HL-60/S4 (cell line): ENCODE measurements around the gene FCMR.

ENCODE experiments used
- in situ Hi-C: fragments of 300-500 bp; cut with MboI; formaldehyde crosslinking; loops from 2 replicates; pipeline ENCODE4 v1.14.3; 2022; ENCODE audit warnings: low sequenced_read_pairs

Gene FCMR

DNA sequence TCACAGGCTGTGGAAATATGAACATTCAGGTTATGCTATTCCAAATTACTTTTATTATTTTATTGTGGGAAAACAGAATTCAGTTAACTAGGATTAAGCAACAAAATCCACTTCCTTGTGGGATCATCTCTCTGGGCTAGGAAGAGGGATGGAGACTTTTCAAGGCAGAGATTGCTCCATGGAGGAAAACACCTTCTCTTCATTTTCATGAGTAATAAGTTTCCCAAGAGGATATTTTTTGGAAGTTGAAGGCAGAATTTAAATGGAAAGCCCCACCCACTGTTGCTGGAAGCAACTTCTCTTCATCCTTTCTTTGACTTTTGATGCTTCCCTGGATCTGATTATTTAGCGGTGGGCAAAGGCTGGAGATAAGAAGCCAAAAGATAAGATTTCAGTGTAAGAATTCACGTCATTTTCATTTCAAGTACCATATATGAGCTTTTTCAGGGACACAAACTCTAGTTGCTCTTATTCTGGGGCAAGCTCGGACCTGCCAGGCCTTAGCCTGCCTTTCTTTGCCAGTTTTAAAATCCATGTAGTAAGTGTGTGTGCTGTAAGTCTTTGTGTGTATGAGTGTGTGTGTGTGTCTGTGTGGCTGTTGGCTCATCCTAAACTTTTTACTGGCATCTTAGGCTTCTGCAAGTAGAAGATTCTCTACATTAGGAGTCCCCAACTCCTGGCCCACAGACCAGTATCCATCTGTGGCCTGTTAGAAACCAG, 36.2 kb downstream of the FCMR start:
- in situ Hi-C loops: no loop called here

DNA sequence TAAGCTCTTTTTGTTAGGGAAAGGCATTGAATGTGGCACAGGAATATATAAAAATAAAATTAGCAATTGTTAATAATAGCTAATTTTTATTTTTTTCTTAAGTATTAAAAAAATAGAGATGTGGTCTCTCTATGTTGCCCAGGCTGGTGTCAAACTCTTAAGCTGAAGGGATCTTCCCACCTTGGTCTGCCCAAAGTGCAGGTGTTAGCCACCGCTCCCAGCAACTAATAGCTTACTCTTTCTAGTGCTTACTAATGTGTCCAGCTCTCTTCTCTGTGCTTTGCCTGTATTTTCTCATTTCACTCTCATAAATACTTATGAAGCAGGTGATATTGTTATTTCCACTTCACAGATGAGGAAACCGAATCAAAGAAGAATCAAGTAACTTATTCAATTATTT, 37.9 kb downstream of the FCMR start:
- in situ Hi-C loops: no loop called here

DNA sequence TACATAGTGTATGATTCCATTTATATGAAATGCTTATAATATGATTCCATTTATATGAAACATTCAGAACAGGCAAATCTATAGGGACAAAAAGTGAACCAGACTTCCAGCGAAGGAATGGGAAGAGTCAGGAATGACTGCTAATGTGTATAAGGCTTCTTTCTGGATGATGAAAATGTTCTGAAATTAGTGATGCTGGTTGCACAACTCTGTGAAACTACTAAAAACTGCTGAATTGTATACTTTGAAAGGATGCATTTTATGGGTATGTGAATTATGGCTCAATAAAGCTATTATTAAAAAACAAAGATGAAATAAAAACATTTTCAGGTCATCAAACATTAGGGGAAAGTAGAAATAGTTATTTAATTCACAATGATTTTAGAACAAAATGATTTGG, 38.6 kb downstream of the FCMR start:
- in situ Hi-C loops: no loop called here

DNA sequence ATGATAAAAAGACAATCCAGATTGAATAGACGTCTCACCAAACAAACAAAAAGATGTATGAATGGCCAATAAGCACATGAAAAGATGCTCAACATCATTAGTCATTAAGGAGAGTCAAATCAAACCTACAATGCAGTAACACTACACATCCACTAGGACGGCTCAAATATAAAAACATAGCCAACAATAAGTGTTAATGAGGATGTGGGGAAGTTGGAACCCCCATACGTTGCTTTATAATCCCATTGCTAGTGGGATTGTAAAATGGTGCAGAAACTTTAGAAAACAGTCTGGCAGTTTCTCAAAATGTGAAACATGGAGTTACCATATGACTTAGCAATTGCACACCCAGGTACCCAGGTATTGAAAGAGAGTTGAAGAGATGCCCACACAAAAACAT, 39.2 kb downstream of the FCMR start:
- in situ Hi-C loops: no loop called here

DNA sequence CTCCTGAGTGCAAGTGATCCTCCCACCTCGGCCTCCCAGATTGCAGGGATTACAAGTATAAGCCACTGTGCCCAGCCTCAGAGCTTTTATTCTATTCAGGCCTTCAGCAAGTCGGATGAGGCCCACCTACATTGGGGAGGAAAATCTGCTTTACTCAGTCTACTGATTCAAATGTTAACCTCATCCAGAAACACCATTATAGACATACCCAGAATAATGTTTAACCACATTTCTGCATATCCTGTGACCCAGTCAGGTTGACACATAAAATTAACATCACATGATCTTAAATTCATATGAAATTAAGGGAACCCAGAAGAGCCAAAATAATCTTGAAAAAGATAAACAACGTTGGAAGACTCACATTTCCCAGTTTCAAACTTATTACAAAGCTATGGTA, 41.4 kb downstream of the FCMR start:
- in situ Hi-C loops: no loop called here

DNA sequence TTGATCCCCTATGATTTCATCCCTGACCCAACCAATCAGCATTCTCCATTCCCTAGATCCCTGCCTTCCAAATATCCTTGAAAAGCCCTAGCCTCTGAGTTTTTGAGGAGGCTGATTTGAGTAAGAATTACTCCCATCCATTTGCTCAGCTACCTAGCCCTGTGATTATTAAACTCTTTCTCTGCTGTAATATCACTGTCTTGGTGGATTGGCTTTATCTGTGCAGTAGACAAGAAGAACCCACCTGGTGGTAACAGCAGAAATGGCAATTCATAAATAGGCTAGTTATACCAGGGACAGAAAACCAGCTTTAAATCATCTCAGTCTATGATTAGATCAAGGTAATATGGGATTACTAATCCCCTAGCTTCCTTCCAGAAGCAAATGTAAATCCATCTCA, 43.3 kb downstream of the FCMR start:
- in situ Hi-C loops: no loop called here

DNA sequence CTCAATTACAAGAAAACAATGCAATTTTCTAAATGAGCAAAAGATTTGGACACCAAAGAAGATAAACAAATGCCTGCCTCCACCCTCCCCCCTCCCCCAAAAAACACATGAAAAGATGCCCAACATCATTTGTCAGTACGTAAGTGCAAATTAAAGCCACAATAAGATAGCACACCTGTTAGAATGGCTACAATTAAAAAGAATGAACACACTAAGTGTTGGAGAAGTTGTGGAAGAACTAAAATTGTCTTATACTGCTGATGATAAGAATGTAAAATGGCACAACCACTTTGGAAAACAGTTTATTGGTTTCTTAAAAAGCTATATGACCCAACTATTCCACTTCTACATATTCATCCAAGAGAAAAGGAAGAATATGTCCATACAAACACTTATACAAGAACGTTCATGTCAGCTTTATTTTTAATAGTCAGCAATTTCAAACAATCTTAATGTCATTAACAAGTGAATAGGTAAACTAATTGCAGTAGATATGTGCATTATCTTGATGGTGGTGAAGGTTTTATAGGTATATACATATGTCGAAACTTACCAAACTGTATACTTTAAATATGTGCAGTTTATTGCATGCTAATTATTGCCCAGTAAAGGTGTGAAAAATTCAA, 45.9 kb downstream of the FCMR start:
- in situ Hi-C loops: no loop called here

DNA sequence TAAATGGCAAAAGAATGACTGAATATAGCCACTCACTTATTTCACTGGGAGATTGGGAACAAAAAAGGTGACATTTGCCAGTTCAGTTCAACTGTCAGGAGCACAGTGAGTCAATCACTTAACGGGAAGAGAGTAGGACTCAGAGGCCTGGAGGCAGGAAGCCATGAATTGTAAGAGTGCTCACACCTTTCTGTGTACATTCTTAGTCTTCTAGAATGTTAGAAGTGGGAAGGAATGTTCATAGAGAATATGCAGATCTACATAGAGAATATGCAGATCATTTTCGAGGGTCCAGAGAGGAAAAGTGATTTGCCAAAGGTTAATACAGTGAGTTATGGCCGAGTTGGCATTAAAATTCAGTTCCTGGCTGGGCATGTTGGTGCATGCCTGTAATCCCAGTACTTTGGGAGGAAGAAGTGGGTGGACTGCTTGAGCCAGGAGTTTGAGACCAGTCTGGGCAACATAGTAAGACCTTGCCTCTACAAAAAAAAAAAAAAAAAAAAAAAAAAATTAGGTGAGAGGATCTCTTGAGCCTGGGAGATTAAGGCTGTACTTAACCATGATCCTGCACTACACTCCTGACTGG, 48.0 kb downstream of the FCMR start:
- in situ Hi-C loops: no loop called here

DNA sequence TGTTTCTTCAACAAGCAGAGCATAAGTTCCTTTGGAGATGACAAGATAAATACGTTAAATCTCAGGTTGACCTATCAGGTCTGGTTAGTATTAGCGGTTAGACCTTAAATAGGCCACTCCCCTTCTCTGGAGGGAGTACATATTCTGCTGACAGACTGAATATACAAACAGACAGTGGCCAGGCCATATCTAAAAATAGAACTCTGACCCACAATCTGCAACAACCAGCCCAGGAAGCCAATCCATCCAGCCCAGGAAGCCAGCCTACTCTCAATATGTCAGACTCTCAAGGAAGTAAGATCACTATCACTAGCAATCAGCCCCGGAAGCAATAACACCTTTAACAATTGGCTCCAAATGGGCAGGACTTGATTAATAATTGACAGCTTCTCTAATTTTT, 49.6 kb downstream of the FCMR start:
- in situ Hi-C loops: no loop called here

DNA sequence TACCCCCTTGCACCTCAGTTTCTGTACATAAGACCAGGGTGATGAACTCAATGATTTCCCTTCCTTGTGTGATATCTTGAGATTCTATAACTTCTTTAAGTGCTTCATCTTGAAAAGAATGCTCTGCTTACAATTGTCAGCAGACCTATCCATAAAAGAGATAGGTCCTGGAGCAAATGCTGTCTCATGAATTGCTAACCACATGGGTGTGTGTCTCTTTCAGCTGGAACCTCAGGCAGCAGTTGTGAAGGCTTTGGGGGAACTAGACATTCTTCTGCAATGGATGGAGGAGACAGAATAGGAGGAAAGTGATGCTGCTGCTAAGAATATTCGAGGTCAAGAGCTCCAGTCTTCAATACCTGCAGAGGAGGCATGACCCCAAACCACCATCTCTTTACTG, 53.5 kb downstream of the FCMR start:
- in situ Hi-C loops: no loop called here

DNA sequence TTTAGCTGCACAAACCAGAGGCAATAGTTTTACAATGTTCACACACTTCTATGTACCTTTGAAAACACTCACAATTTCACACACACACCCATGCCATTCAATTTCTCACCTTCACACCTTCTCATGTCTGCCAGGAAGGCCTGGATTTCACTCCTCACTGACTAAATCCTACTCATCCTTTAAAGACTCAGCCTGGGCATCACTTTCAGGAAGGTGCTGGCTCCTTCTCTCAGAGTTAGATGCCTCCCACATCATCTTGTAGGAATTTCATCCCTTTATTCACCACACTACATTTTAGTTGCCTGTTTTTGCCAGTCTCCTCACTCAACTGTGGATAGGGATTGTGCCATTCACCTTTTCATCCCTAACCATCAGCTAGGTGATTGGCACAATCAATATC, 54.0 kb downstream of the FCMR start:
- in situ Hi-C loops: no loop called here

DNA sequence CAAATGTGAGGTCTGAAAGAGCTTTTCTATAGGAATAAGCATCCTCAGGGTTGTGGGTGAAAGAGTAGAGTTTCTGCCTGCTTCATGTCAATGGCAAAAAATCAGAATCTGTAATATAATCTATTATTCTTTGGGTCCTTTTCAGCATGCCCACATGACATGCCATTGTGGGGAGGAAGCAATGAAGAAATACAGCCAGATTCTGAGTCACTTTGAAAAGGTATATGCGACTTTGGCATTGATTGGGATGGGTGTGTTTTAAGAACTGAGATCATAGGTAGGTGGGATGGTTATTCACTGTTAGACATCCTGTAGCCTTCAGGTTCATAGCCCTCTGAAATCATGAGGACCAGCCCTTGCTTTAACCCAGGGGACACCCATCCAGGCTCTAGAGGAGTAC, 54.5 kb downstream of the FCMR start:
- in situ Hi-C loops: no loop called here

DNA sequence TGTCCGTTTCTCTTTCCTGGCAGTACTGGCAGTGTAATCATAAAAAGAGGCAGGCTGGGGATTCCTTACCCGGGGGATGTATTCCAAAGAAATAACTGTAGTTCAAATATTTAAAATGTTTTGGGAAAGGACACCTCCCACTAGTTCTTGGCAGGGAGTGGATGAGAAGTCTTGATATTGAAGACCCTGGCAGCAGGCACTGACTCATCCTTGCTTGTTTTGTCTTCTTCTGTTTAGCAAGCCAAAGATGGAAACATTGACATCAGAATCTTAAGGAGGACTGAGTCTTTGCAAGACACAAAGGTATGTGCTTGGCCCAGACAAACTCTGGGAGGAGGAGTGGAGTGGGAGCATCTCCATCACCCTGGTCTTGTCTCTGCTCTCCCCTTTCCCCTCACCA, 55.7 kb downstream of the FCMR start:
- in situ Hi-C loops: no loop called here

DNA sequence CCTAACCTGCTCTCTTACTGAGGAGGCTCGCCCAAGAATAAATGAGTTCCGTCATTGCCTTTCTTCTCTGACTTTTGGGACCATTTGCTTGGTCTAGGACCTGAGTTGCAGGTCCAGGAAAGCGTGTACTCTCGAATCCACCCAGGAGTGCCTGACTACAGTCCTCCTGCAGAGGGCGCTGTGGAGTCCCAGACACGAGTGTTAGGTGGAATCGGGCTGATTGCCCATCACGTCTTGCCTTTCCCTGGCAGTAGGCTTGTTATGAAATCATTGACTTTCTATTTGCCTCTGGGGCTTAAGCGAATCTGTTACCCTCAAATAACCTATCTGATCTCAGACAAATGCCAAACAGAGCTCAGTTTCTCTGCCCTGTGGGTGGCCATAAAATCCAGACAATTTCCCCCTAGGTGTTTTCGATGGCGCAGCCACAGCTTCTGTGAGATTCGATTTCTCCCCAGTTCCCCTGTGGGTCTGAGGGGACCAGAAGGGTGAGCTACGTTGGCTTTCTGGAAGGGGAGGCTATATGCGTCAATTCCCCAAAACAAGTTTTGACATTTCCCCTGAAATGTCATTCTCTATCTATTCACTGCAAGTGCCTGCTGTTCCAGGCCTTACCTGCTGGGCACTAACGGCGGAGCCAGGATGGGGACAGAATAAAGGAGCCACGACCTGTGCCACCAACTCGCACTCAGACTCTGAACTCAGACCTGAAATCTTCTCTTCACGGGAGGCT, 56.6 kb downstream of the FCMR start, which contains the start of gene IL20:
Gene IL20, plus strand, starts transcription at position 685 of the 733 bp plus-strand sequence. CDS start 230 bp downstream, outside the sequence.
- in situ Hi-C loops: no loop called here

DNA sequence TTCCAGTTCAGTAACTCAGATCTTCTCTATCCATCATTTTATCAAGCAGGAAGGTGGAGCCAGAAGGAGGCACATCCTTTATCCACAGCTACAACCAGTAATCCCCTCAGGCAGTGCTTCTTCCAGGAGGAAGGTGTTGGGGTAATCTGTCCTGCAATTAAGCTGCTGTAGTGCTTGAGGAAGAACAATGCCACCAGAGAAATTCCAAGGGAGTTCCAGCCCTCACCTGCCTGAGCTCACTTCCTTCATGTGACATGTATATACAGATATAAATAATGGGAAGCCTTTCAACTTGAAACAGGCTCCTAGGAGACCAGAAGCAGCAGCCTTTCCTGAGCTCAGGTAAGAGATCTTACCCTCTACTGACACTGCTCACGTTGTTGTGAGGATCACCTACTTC, 58.5 kb downstream of the FCMR start:
- in situ Hi-C loops: no loop called here

DNA sequence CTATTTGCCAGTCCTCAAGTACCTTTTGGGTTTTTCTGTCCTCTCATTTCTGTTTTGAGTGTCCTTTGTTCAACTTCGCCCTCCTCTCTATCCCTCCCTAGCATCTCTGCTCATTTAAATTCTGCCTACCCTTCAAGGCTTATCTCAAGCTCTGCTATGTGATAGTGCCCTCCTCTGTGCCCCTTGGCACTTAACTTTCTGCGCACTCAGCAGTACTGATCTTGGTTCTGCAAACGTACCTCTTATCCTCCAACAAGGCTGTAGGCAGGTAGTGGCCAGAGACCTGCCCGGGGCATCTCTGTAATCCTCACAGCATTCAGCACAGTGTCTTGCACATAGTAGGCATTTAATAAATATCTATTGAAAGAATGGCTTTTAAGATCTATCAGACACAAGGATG, 61.6 kb downstream of the FCMR start:
- in situ Hi-C loops: no loop called here

DNA sequence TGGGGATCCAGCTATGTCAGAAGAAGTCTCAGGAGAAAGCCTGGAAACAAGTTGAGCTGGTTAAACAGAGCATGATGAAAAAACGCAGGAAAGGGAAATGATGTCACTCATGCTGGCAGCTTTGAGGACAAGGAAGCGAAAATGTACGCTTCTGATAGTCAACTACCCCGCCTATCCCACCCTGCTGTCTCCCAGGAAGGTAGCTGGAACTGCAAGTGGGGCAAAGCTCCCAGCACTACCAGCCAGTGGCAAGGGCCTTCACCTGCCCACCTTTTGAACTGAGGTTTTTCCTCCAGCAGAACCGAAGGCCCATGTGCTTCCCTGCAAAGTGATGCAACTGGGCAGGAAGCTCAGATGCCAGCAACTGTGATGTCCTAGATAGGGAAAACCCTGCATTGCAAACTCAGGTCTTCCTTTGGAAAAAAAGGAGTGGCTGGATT, 62.6 kb downstream of the FCMR start:
- in situ Hi-C loops: no loop called here

DNA sequence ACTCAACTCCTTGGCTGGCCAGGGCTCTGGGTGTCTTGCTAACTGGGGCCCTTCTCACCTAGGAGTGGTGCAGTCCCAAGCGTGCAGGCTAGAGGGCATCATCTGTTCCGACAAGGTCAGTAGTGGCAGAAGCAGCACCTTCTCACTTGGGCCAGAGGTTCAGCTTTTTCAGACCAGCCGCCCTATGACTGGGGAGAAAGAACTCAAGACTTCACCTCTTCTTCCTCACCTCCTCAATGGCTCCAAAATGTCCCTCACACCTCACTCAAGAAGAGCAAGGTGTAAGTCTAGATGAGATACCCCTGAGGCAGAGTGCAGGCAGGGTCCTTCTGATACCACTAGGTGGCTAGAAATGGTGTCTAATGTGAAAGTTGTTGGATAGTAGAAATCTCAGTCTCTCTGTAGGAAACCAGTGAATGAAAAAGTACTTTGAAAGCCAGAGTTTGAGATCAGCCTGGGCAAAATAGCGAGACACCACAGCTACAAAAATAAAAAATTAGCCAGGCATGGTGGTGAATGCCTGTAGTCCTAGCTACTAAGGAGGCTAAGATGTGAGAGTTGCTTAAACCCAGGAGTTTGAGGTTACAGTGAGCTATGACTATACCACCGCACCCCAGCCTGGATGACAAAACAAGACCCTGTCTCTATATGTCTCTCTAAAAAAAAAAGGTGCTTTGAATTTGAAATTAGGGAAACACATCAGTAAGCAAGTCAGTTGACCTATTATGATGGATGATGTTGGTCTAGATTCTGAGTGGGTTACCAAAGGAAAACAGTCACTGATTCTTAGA, 64.9 kb downstream of the FCMR start:
- in situ Hi-C loops: no loop called here

DNA sequence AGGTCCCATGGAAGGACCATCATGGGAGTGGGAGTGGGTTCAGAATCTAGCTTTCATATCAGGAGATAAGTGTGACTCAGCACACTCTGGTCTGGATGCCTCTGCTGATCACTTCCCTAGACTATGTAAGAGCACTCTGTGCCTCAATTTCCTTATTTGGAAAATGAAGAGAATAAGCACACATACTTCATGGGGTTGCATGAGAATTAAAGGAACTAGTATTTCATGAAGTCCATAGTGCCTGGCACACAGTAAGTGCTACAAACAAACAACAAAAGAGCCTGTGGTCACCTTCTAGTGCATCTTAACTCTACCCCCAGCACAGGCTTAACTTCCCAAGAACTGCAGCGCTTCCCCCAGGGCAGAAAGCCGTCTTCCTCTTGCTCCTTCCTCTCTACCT, 65.9 kb downstream of the FCMR start:
- in situ Hi-C loops: no loop called here

DNA sequence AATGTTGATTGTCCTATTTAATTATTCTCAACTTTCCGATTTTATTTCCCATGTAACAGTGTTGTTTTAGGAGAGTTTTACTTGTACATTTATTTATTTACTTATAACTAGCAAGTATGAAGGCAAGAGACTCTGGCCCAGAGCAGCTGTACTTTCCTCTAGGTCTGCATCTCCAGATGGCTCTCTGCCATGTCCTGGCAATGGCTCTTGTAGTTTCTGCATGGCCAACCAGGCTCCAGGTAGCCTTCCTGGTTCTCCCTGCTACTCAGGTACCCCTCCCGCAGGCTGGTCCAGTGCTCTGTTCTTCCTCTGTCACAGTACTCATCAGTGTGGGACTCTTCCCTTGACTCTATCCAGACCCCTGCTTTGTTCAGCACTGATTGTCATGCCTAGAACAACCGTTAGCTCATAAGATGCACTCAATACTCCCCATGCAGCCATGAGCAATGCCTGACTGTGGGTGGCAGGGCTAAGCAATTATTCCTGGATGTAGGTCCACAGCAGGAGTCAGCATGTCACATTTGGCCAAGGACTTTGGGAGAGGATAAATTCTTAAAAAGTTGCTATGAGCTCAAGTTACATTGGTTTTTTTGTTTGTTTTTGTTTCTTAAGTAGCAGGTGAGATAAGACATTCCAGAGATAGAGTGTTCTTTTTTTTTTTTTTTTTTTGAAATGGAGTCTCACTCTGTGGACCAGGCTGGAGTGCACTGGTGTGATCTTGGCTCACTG, 67.2 kb downstream of the FCMR start:
- in situ Hi-C loops: no loop called here
